Mucosa of descending colon (tissue), 3 donors: Measurements from ENCODE around the gene GATD1. TPM values are rescaled to one million over a fixed set of nuclear protein-coding genes. Genes with fewer than 3 reads are reported as not detected.

Experiments used
- ATAC-seq: fragments of 200-7000 bp; cut with Tn5 transposase; one replicate; pipeline ENCODE4 v1.9.1; 2020; ENCODE audit warnings: mild to moderate bottlenecking, moderate library complexity
- DNase-seq, 3 donors: peaks; one replicate each; pipeline ENCODE4 v3.0.0-alpha.2; 2020
- H3K36me3 ChIP-seq: fragments of 200-600 bp; one replicate; pipeline ENCODE4 v1.8.0; 2021; ENCODE audit warnings: low read depth, mild to moderate bottlenecking
- H3K4me1 ChIP-seq: fragments of 200-600 bp; one replicate; pipeline ENCODE4 v1.8.0; 2021; ENCODE audit warnings: low read depth, mild to moderate bottlenecking
- H3K4me3 ChIP-seq: fragments of 200-600 bp; one replicate; pipeline ENCODE4 v1.8.0; 2021; ENCODE audit warnings: mild to moderate bottlenecking
- H3K9me3 ChIP-seq: fragments of 200-600 bp; one replicate; pipeline ENCODE4 v1.8.0; 2021; ENCODE audit warnings: mild to moderate bottlenecking
- CTCF ChIP-seq: fragments of 200-600 bp; IDR thresholded peaks from one replicate; pipeline ENCODE4 v1.8.0; 2022; ENCODE audit warnings: antibody characterized with exemption, mild to moderate bottlenecking
- intact Hi-C, 2 donors: fragments of 100-400 bp; cut with DNase I in 1 of 2; cut with micrococcal nuclease in 1 of 2; formaldehyde crosslinking; loops; one replicate each; pipeline versions ENCODE4 v1.11.0 to v1.11.1; 2022; cut with DNase I, micrococcal nuclease
- total RNA-seq, 3 donors: library from RNA; stranded (reverse); fragmentation: NEBNext Ultra II Directional in 2 of 3; extraction: Animal tissue kit (Norgen Biotek cat#: 25700) in 2 of 3; gene quantifications; one replicate each; pipeline versions ENCODE4 v1.2.1 to v1.2.4, GENCODE V29; 2021 to 2023
- donor health status: DM: no; HTN: no; CAD: no; lungs with moderate emphysema.
- donor health status: DM: no; HTN: no; CAD: no.
- donor health status: DM: no; HTN: yes; CAD: no.

Gene GATD1
- total RNA-seq, 3 donors from 2014 or later = 51.9 to 58.8 (median 57.4) TPM

GRCh38 chr11:720017-720641, 57.2 kb downstream of the GATD1 start:
- H3K4me1 ChIP-seq = peaks cover 14% of the 10 kb centered on the region
- DNase-seq = no peak
- ATAC-seq = no peak
- H3K9me3 ChIP-seq = no peaks in the 10 kb centered on the region
- H3K4me3 ChIP-seq = no peak overlapping the region
- no peaks in the 10 kb centered on the region for H3K36me3 ChIP-seq
- intact Hi-C loops = loop anchor here (10.0 kb wide), 2 partner anchors 55 to 165 kb away; no protein-coding TSS in a partner anchor
- TF ChIP-seq CTCF = no peak

- Histone ChIP-seq H3K4me1 (peaks cover 14% of the 10 kb centered on the region), H3K4me3 (no peak overlapping the region), H3K9me3 (no peaks in the 10 kb centered on the region), H3K36me3 (no peaks in the 10 kb centered on the region)
- ATAC-seq (no peak), DNase-seq (peak; percentile 24 to 56 (median 34))
- TF ChIP-seq CTCF = no peak
- intact Hi-C loops = loop anchor here (10.0 kb wide), 2 partner anchors 55 to 165 kb away; no protein-coding TSS in a partner anchor
Measured at GRCh38 chr11:719214-720016, 57.9 kb downstream of the GATD1 start.

Other genes with a start within 250 kb of the GATD1 start
- 10 to 100 TPM; 41.4 to 50.6 (median 50.1) TPM for gene HRAS, start 241.9 kb downstream of the GATD1 start, total RNA-seq
- 1 to 10 TPM; 1.5 to 5.2 (median 4.8) TPM for gene LRRC56, start 240.0 kb downstream of the GATD1 start, total RNA-seq
- gene LMNTD2, start 216.7 kb downstream of the GATD1 start, total RNA-seq = 10 to 100 TPM in 2 of 3 donors, 1 to 10 TPM in 1; 5.4 to 19.1 (median 10.7) TPM
- 100 to 1,000 TPM in 1 of 3 donors, 10 to 100 TPM in 2; 45.7 to 108 (median 83.7) TPM for gene RASSF7, start 216.5 kb downstream of the GATD1 start, total RNA-seq
- 10 to 100 TPM; 35.0 to 40.2 (median 35.0) TPM for gene PHRF1, start 201.0 kb downstream of the GATD1 start, total RNA-seq
- 10 to 100 TPM; 26.9 to 36.1 (median 27.8) TPM for gene IRF7, start 161.5 kb downstream of the GATD1 start, total RNA-seq
- gene CDHR5, start 152.5 kb downstream of the GATD1 start, total RNA-seq = 100 to 1,000 TPM; 195 to 549 (median 316) TPM
- gene SCT, start 150.3 kb downstream of the GATD1 start, total RNA-seq = 1 to 10 TPM in 2 of 3 donors, not detected in 1; 1.0 TPM
- gene DRD4, start 140.2 kb downstream of the GATD1 start, total RNA-seq = 1 to 10 TPM; 1.2 to 2.4 (median 1.8) TPM
- gene DEAF1, start 82.3 kb downstream of the GATD1 start, total RNA-seq = 10 to 100 TPM; 25.1 to 35.7 (median 25.9) TPM
- 10 to 100 TPM; 31.6 to 43.1 (median 38.0) TPM for gene TMEM80, start 81.7 kb downstream of the GATD1 start, total RNA-seq
- 100 to 1,000 TPM; 176 to 335 (median 253) TPM for gene EPS8L2, start 71.3 kb downstream of the GATD1 start, total RNA-seq
- gene TALDO1, start 30.0 kb downstream of the GATD1 start, total RNA-seq = 100 to 1,000 TPM; 101 to 158 (median 128) TPM
- gene CEND1, start 12.6 kb upstream of the GATD1 start, total RNA-seq = 1 to 10 TPM in 1 of 3 donors, under 1 TPM in 1, not detected in 1; 0.34 to 2.2 TPM
- 10 to 100 TPM; 11.6 to 18.6 (median 14.4) TPM for gene SLC25A22, start 20.8 kb upstream of the GATD1 start, total RNA-seq
- gene PIDD1, start 27.7 kb upstream of the GATD1 start, total RNA-seq = 10 to 100 TPM; 20.2 to 26.3 (median 23.8) TPM
- gene RPLP2, start 32.5 kb upstream of the GATD1 start, total RNA-seq = 1,000 to 10,000 TPM; 1,532 to 1,798 (median 1,652) TPM
- gene PNPLA2, start 41.4 kb upstream of the GATD1 start, total RNA-seq = 100 to 1,000 TPM; 138 to 253 (median 167) TPM
- 100 to 1,000 TPM in 2 of 3 donors, 10 to 100 TPM in 1; 43.5 to 137 (median 129) TPM for gene CRACR2B, start 50.4 kb upstream of the GATD1 start, total RNA-seq
- 100 to 1,000 TPM; 364 to 415 (median 378) TPM for gene CD151, start 55.5 kb upstream of the GATD1 start, total RNA-seq
- 10 to 100 TPM; 67.1 to 86.8 (median 82.1) TPM for gene POLR2L, start 65.0 kb upstream of the GATD1 start, total RNA-seq
- 10 to 100 TPM in 2 of 3 donors, 1 to 10 TPM in 1; 9.2 to 42.4 (median 24.7) TPM for gene TSPAN4, start 65.4 kb upstream of the GATD1 start, total RNA-seq
- 10 to 100 TPM; 52.3 to 64.3 (median 55.3) TPM for gene CHID1, start 133.3 kb upstream of the GATD1 start, total RNA-seq
- 100 to 1,000 TPM in 1 of 3 donors, 10 to 100 TPM in 2; 68.8 to 105 (median 99.5) TPM for gene AP2A2, start 148.4 kb upstream of the GATD1 start, total RNA-seq